Measurements from ENCODE around the gene DPF3.

GRCh38 chr14:72583316-72584272 is 310.3 kb downstream of the DPF3 start:
- TF ChIP-seq POLR2AphosphoS5 (IDR thresholded peaks at IDR 0.05; ENCODE audit: low read depth, low read length) (no peak), CTCF (IDR thresholded peaks at IDR 0.05) (no peak), REST (IDR thresholded peaks at IDR 0.05; ENCODE audit: insufficient read depth in 1 of 2, low read depth in 2 of 2, low read length in 1 of 2) (no peak)
